DND-41 (cell line): ENCODE measurements around the gene CYP19A1.
"Not testable (repeated sequence)": the region's sequence is repeated elsewhere in the genome, so short reads cannot be mapped to it uniquely, and the experiment has no call there.

Experiments
- ATAC-seq: fragments of 200-7000 bp; cut with Tn5 transposase; 3 replicates; pipeline ENCODE4 v1.9.1; 2021; ENCODE audit warnings: low read depth; ENCODE audit not compliant: insufficient read depth
- DNase-seq: peaks from one replicate; pipeline ENCODE4 v3.0.0-alpha.2; 2020
- H2AFZ ChIP-seq: 2 replicates; pipeline ENCODE4 v1.6.0; 2012; ENCODE audit warnings: low read depth, low read length
- H3K27ac ChIP-seq: 2 replicates; pipeline ENCODE4 v1.5.1; 2012; ENCODE audit warnings: low read length, inconsistent platforms
- H3K27me3 ChIP-seq: fragments of 200-600 bp; sonication (generic); 2 replicates; pipeline ENCODE4 v1.6.0; 2012; ENCODE audit warnings: low read length, mild to moderate bottlenecking, inconsistent platforms; ENCODE audit not compliant: insufficient read depth, poor library complexity
- H3K36me3 ChIP-seq: 2 replicates; pipeline ENCODE4 v1.5.1; 2012; ENCODE audit warnings: low read length, inconsistent platforms; ENCODE audit not compliant: insufficient read depth
- H3K4me1 ChIP-seq: 2 replicates; pipeline ENCODE4 v1.5.1; 2012; ENCODE audit warnings: mild to moderate bottlenecking, low read length; ENCODE audit not compliant: insufficient read depth
- H3K4me2 ChIP-seq: 2 replicates; pipeline ENCODE4 v1.6.0; 2012; ENCODE audit warnings: mild to moderate bottlenecking, moderate library complexity, low read length, inconsistent platforms; ENCODE audit not compliant: insufficient read depth
- H3K4me3 ChIP-seq, 2 experiments: fragments of 200-600 bp in 1 of 2; shearing (Covaris generic) in 1 of 2; 2 replicates each; pipeline ENCODE4 v1.5.1; 2012 to 2016; ENCODE audit warnings: inconsistent platforms in 2 of 2, low read length in 2 of 2, mild to moderate bottlenecking in 2 of 2, low read depth in 1 of 2, moderate library complexity in 1 of 2
- H3K79me2 ChIP-seq: 2 replicates; pipeline ENCODE4 v1.6.0; 2012; ENCODE audit warnings: low read length, inconsistent platforms; ENCODE audit not compliant: insufficient read depth
- H3K9ac ChIP-seq: 2 replicates; pipeline ENCODE4 v1.6.0; 2012; ENCODE audit warnings: low read depth, mild to moderate bottlenecking, inconsistent platforms, low read length, moderate library complexity
- H3K9me3 ChIP-seq: 2 replicates; pipeline ENCODE4 v1.5.1; 2012; ENCODE audit warnings: low read length, moderate library complexity, mild to moderate bottlenecking, inconsistent platforms; ENCODE audit not compliant: insufficient read depth, severe bottlenecking
- H4K20me1 ChIP-seq: 2 replicates; pipeline ENCODE4 v1.6.0; 2012; ENCODE audit warnings: low read length; ENCODE audit not compliant: insufficient read depth
- CTCF ChIP-seq: IDR thresholded peaks from 2 replicates; pipeline ENCODE4 v1.5.1; 2012; ENCODE audit warnings: borderline replicate concordance, low read length, moderate library complexity, mild to moderate bottlenecking; ENCODE audit not compliant: poor library complexity, severe bottlenecking; ENCODE audit errors: extremely low read depth
- EZH2 ChIP-seq: IDR thresholded peaks from 3 replicates; pipeline ENCODE4 v1.6.1; 2012; ENCODE audit warnings: borderline replicate concordance, low read depth, mild to moderate bottlenecking, moderate library complexity, low read length, inconsistent platforms; ENCODE audit not compliant: severe bottlenecking

Gene CYP19A1

GRCh38 chr15:51191072-51191670 is 147.2 kb downstream of the CYP19A1 start:
- Histone ChIP-seq H4K20me1 (no peaks in the 10 kb centered on the region; the same call in 1 of the 2 replicates), H2AFZ (no peak overlapping the region), H3K4me3 (no peak overlapping the region), H3K9ac (no peak overlapping the region), H3K79me2 (no peaks in the 10 kb centered on the region), H3K4me2 (no peak overlapping the region), H3K27ac (no peak overlapping the region), H3K9me3 (no peaks in the 10 kb centered on the region), H3K36me3 (no peaks in the 10 kb centered on the region), H3K4me1 (no peaks in the 10 kb centered on the region), H3K27me3 (peaks cover 14% of the 10 kb centered on the region)
- no peak for ATAC-seq
- no peak for DNase-seq
- TF ChIP-seq CTCF (no peak), EZH2 (no peak)

- H3K4me2 ChIP-seq, result no peak overlapping the region
Measured at GRCh38 chr15:51190424-51191068, 147.8 kb downstream of the CYP19A1 start.

GRCh38 chr15:51189669-51190385 is 148.6 kb downstream of the CYP19A1 start:
- no peak for ATAC-seq
- Histone ChIP-seq H2AFZ (no peak overlapping the region), H4K20me1 (no peaks in the 10 kb centered on the region; the same call in 1 of the 2 replicates), H3K27me3 (peaks cover 14% of the 10 kb centered on the region), H3K9me3 (no peaks in the 10 kb centered on the region), H3K4me2 (no peak overlapping the region), H3K36me3 (no peaks in the 10 kb centered on the region), H3K79me2 (no peaks in the 10 kb centered on the region), H3K9ac (no peak overlapping the region), H3K27ac (no peak overlapping the region), H3K4me1 (no peaks in the 10 kb centered on the region), H3K4me3 (no peak overlapping the region)
- DNase-seq, result no peak
- no peak for TF ChIP-seq CTCF
- no peak for TF ChIP-seq EZH2

More at GRCh38 chr15:51190424-51191068, 147.8 kb downstream of the CYP19A1 start:
- DNase-seq (no peak), ATAC-seq (no peak)
- TF ChIP-seq CTCF (no peak), EZH2 (no peak)
- Histone ChIP-seq H3K4me3 (no peak overlapping the region), H4K20me1 (no peaks in the 10 kb centered on the region; the same call in 1 of the 2 replicates), H3K27ac (no peak overlapping the region), H3K9me3 (no peaks in the 10 kb centered on the region), H3K27me3 (peaks cover 14% of the 10 kb centered on the region), H3K36me3 (no peaks in the 10 kb centered on the region), H3K79me2 (no peaks in the 10 kb centered on the region), H3K9ac (no peak overlapping the region), H3K4me1 (no peaks in the 10 kb centered on the region), H2AFZ (no peak overlapping the region)

- H3K36me3 ChIP-seq, H3K4me2 ChIP-seq, H4K20me1 ChIP-seq, H3K27me3 ChIP-seq, H2AFZ ChIP-seq, H3K9ac ChIP-seq, H3K9me3 ChIP-seq, H3K4me1 ChIP-seq, H3K4me3 ChIP-seq, DNase-seq, H3K79me2 ChIP-seq, H3K27ac ChIP-seq, ATAC-seq: not testable (repeated sequence)
Measured at GRCh38 chr15:51188791-51189190, 149.6 kb downstream of the CYP19A1 start.
